ENCODE measurements around the gene ZNF592.
A peak's percentile ranks its signal among the peaks of the same experiment; 100 is the strongest.

ZNF592 gene

GRCh38 chr15:84811151-84811550, 62.8 kb downstream of the ZNF592 start:
- H3K36me3 ChIP-seq (ENCODE audit: control insufficient read depth in 2 of 2, insufficient read depth in 2 of 2, low read length in 2 of 2), result peaks cover 3 to 6% of the 10 kb centered on the region in 2 donors
- H3K9ac ChIP-seq (ENCODE audit: low read length in 2 of 2), result no peak overlapping the region
- no peaks in the 10 kb centered on the region for H3K27me3 ChIP-seq (ENCODE audit: control insufficient read depth in 1 of 2, insufficient read depth in 2 of 2, low read length in 2 of 2)
- H3K9me3 ChIP-seq (ENCODE audit: control insufficient read depth in 2 of 2, low read length in 2 of 2), result no peaks in the 10 kb centered on the region
- no peaks in the 10 kb centered on the region for H3K4me1 ChIP-seq (ENCODE audit: control insufficient read depth, insufficient read depth, low read length)
- H3K27ac ChIP-seq (ENCODE audit: low read length), result no peak overlapping the region
- H3K4me3 ChIP-seq (ENCODE audit: low read length in 2 of 2), result no peak overlapping the region

DNA sequence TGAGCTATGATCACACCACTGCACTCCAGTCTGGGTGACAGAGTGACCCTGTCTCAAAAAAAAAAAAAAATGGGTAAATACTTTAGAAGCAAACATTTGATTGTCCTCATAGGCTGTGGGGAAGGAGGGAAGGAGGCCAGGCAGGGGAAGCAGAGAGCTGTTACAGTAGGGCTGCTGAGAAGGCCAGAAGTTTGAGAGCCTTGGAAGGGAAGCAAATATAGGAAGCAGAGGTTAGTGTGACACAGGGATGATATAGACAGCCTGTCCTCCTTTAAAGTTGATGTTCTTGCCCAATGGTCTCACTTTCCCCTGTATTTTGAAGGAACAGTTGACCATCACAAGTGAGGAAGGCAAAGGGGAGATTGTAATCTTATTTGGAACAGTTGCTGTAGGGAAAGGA, 63.4 kb downstream of the ZNF592 start:
- no peaks in the 10 kb centered on the region for H3K9me3 ChIP-seq (ENCODE audit: control insufficient read depth in 2 of 2, low read length in 2 of 2)
- H3K27me3 ChIP-seq (ENCODE audit: control insufficient read depth in 1 of 2, insufficient read depth in 2 of 2, low read length in 2 of 2), result no peaks in the 10 kb centered on the region
- H3K9ac ChIP-seq (ENCODE audit: low read length in 2 of 2), result no peak overlapping the region
- peaks cover 3 to 4% of the 10 kb centered on the region in 2 donors for H3K36me3 ChIP-seq (ENCODE audit: control insufficient read depth in 2 of 2, insufficient read depth in 2 of 2, low read length in 2 of 2)
- H3K4me1 ChIP-seq (ENCODE audit: control insufficient read depth, insufficient read depth, low read length), result peaks cover 4% of the 10 kb centered on the region
- no peak overlapping the region for H3K27ac ChIP-seq (ENCODE audit: low read length)
- H3K4me3 ChIP-seq (ENCODE audit: low read length in 2 of 2), result no peak overlapping the region

GRCh38 chr15:84812842-84813241, 64.5 kb downstream of the ZNF592 start:
- Histone ChIP-seq H3K9ac (ENCODE audit: low read length in 2 of 2) (no peak overlapping the region), H3K9me3 (ENCODE audit: control insufficient read depth in 2 of 2, low read length in 2 of 2) (no peaks in the 10 kb centered on the region), H3K27me3 (ENCODE audit: control insufficient read depth in 1 of 2, insufficient read depth in 2 of 2, low read length in 2 of 2) (no peaks in the 10 kb centered on the region), H3K4me1 (ENCODE audit: control insufficient read depth, insufficient read depth, low read length) (peaks cover 10% of the 10 kb centered on the region), H3K36me3 (ENCODE audit: control insufficient read depth in 2 of 2, insufficient read depth in 2 of 2, low read length in 2 of 2) (peaks cover 3 to 4% of the 10 kb centered on the region in 2 donors), H3K27ac (ENCODE audit: low read length) (no peak overlapping the region), H3K4me3 (ENCODE audit: low read length in 2 of 2) (no peak overlapping the region)

DNA sequence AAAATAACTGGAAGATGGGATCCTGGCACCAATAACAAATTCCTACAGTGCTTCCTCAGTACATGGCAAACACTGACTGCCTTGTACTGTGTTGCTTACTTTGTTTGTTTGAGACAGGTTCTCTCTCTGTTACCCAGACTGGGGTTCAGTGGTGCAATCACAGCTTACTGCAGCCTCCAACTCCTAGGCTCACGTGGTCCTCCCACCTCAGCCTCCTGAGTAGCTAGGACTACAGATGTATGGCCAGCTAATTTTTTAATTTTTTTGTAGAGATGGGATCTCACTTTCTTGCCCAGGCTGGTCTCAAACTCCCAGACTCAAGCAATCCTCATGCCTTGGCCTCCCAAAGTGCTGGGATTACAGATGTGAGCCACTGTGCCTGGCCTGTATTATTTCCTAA, 65.0 kb downstream of the ZNF592 start:
- H3K4me1 ChIP-seq (ENCODE audit: control insufficient read depth, insufficient read depth, low read length), result peaks cover 16% of the 10 kb centered on the region
- H3K27me3 ChIP-seq (ENCODE audit: control insufficient read depth in 1 of 2, insufficient read depth in 2 of 2, low read length in 2 of 2), result no peaks in the 10 kb centered on the region
- H3K9ac ChIP-seq (ENCODE audit: low read length in 2 of 2), result no peak overlapping the region
- peaks cover 3 to 4% of the 10 kb centered on the region in 2 donors for H3K36me3 ChIP-seq (ENCODE audit: control insufficient read depth in 2 of 2, insufficient read depth in 2 of 2, low read length in 2 of 2)
- no peak overlapping the region for H3K27ac ChIP-seq (ENCODE audit: low read length)
- H3K4me3 ChIP-seq (ENCODE audit: low read length in 2 of 2), result no peak overlapping the region
- H3K9me3 ChIP-seq (ENCODE audit: control insufficient read depth in 2 of 2, low read length in 2 of 2), result no peaks in the 10 kb centered on the region

DNA sequence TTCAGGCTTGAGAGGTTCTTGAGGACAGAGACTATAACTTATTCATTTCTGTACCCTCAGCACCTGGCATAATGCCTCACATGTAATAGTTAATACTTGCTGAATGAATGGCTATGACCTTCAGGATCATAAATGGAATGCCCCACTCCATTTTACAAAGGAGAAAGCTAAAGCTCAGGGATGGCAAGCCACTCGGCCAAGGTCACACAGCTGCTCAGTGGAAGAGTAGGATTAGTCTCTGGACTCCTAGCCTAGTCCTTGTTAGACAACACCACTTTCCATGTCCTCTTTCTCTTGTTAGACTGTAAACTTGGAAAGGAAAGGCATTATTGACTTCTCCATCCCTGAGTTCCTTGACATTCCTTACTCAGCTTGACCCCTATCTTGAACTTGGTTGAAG, 65.5 kb downstream of the ZNF592 start:
- Histone ChIP-seq H3K27me3 (ENCODE audit: control insufficient read depth in 1 of 2, insufficient read depth in 2 of 2, low read length in 2 of 2) (no peaks in the 10 kb centered on the region), H3K36me3 (ENCODE audit: control insufficient read depth in 2 of 2, insufficient read depth in 2 of 2, low read length in 2 of 2) (peaks cover 0 to under 1% of the 10 kb centered on the region in 2 donors), H3K9ac (ENCODE audit: low read length in 2 of 2) (no peak overlapping the region), H3K9me3 (ENCODE audit: control insufficient read depth in 2 of 2, low read length in 2 of 2) (no peaks in the 10 kb centered on the region), H3K4me1 (ENCODE audit: control insufficient read depth, insufficient read depth, low read length) (peaks cover 21% of the 10 kb centered on the region), H3K4me3 (ENCODE audit: low read length in 2 of 2) (no peak overlapping the region), H3K27ac (ENCODE audit: low read length) (no peak overlapping the region)

GRCh38 chr15:84814916-84815315, 66.5 kb downstream of the ZNF592 start:
- H3K27me3 ChIP-seq (ENCODE audit: control insufficient read depth in 1 of 2, insufficient read depth in 2 of 2, low read length in 2 of 2), result no peaks in the 10 kb centered on the region
- H3K4me3 ChIP-seq (ENCODE audit: low read length in 2 of 2), result no peak overlapping the region
- no peak overlapping the region for H3K27ac ChIP-seq (ENCODE audit: low read length)
- H3K9ac ChIP-seq (ENCODE audit: low read length in 2 of 2), result no peak overlapping the region
- H3K9me3 ChIP-seq (ENCODE audit: control insufficient read depth in 2 of 2, low read length in 2 of 2), result no peaks in the 10 kb centered on the region
- no peaks in the 10 kb centered on the region for H3K36me3 ChIP-seq (ENCODE audit: control insufficient read depth in 2 of 2, insufficient read depth in 2 of 2, low read length in 2 of 2)
- peaks cover 31% of the 10 kb centered on the region for H3K4me1 ChIP-seq (ENCODE audit: control insufficient read depth, insufficient read depth, low read length)

DNA sequence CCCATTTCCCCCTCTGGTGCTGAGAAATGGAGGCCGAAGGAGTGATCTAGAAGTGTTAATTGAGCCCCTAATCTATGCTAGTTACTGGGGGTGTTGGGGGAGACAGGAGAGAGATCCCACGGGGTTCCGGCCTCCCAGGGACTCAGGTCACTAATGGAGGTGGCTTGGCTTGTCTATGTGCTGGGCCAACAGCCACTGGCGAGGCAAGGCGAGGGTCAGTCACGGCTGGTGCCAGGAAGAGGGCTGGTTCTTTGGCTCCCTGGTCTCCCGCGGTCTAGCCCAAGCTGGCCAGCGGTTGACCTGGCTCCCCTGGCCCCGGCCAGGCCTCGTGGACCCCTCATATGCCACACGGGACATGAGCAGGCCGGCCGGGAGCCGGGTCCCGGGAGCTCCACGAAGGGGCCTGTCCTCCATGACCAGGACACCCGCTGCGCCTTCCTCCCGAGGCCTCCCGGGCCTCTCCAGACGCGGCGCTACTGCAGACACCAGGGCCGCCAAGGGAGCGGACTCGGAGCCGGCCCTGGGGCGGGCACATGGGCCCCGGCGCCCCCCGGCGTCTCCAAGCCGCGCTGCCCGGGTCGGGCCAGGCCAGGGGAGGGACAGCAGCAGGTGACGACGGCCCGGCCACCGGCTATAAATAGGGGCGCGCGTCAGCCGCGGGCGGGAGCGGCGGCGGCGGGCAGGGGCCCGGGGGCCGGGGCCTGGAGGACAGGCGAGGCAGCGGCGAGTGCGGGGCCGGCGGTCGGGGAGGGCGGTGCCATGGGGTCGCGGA, 68.5 kb downstream of the ZNF592 start, which contains the start of gene ALPK3:
Gene ALPK3 (plus strand): TSS at position 663 of the 772 bp plus-strand sequence. CDS start 97 bp downstream, at position 760.
- Histone ChIP-seq H3K4me3 (ENCODE audit: low read length in 2 of 2) (peak within 1 kb of the TSS; percentile 51 to 76), H3K27ac (ENCODE audit: low read length) (peak within 1 kb of the TSS; percentile 92), H3K9me3 (ENCODE audit: control insufficient read depth in 2 of 2, low read length in 2 of 2) (no peaks in the 10 kb centered on the region), H3K27me3 (ENCODE audit: control insufficient read depth in 1 of 2, insufficient read depth in 2 of 2, low read length in 2 of 2) (no peaks in the 10 kb centered on the region), H3K36me3 (ENCODE audit: control insufficient read depth in 2 of 2, insufficient read depth in 2 of 2, low read length in 2 of 2) (peaks cover 0 to 2% of the 10 kb centered on the region in 2 donors), H3K4me1 (ENCODE audit: control insufficient read depth, insufficient read depth, low read length) (peaks cover 48% of the 10 kb centered on the region), H3K9ac (ENCODE audit: low read length in 2 of 2) (peak within 1 kb of the TSS; percentile 81 to 87)

DNA sequence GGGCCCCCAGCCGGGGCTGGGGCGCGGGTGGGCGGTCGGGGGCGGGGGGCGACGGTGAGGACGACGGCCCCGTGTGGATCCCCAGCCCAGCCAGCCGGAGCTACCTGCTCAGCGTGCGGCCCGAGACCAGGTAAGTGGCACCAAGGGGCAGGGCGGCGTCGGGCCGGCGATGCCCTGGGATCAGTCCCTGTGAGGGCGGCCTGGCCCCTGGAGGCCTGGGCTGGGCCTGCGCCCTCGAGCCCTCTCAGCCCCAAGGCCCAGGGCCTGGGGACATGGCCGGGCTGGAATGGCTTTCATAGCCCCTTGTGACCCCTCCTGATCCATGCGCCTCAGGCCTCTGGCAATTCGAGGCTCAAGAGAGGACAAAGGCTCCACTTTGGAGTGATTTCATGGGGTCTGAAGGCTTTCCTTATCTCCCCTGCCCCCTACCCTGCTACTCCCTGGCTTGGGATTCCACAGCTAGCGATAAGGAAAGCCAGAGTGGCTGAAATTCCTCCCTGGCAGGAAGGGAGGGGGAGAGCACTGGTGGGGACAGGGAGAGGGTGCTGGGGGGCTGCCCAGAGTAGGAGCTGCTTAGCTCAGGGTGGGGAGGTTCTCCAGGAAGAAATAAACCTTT, 69.2 kb downstream of the ZNF592 start:
- Histone ChIP-seq H3K4me1 (ENCODE audit: control insufficient read depth, insufficient read depth, low read length) (peaks cover 54% of the 10 kb centered on the region), H3K9me3 (ENCODE audit: control insufficient read depth in 2 of 2, low read length in 2 of 2) (no peaks in the 10 kb centered on the region), H3K36me3 (ENCODE audit: control insufficient read depth in 2 of 2, insufficient read depth in 2 of 2, low read length in 2 of 2) (peaks cover 0 to 4% of the 10 kb centered on the region in 2 donors), H3K4me3 (ENCODE audit: low read length in 2 of 2) (peak overlapping the region; percentile 50 to 76), H3K9ac (ENCODE audit: low read length in 2 of 2) (peak overlapping the region; percentile 81 to 87), H3K27me3 (ENCODE audit: control insufficient read depth in 1 of 2, insufficient read depth in 2 of 2, low read length in 2 of 2) (no peaks in the 10 kb centered on the region), H3K27ac (ENCODE audit: low read length) (peak overlapping the region; percentile 92)

DNA sequence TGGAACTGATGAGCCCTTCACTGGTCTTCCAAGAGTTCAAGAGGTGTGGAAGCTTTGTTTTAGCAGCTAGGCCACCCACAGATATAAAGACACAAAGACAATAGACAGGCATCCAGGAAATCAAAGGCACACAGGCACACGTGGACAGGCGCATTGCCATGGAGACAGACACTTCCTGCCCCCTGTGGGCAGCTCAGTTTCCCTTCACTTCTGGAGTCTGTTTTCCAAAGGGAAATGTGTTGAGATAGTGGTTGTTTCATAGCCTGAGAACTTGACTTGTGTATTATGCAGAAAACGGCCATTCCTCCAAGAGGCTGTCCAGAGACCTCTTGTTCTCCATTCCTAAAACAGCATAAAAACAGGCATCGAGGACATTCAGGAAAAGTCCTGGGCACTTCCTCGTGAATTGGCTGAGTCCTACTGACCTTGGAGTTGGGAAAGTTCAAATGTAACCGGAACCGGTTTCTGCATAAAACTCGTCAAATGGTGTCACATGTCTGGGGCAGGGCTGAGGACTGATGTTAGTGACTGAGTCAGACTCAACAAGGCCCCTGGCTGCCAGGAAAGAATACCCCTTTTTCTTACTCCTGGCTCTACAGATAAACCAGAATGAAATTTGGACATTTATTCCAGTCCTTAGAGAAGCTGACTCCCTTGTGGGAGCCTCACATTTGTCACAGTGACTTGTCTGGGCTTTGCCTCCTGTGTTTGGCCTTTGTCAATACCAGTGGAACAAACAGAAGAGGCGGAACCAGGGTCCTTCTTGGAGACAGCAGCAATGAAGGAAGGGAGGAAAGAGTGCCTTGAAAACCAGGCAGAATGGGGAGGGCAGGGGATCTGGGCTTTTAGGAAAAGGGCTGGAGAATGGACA, 70.1 kb downstream of the ZNF592 start:
- H3K9me3 ChIP-seq (ENCODE audit: control insufficient read depth in 2 of 2, low read length in 2 of 2), result no peaks in the 10 kb centered on the region
- peak overlapping the region; percentile 81 to 87 for H3K9ac ChIP-seq (ENCODE audit: low read length in 2 of 2)
- peak overlapping the region; percentile 92 for H3K27ac ChIP-seq (ENCODE audit: low read length)
- H3K4me1 ChIP-seq (ENCODE audit: control insufficient read depth, insufficient read depth, low read length), result peaks cover 64% of the 10 kb centered on the region
- H3K36me3 ChIP-seq (ENCODE audit: control insufficient read depth in 2 of 2, insufficient read depth in 2 of 2, low read length in 2 of 2), result peaks cover 0 to 7% of the 10 kb centered on the region in 2 donors
- no peaks in the 10 kb centered on the region for H3K27me3 ChIP-seq (ENCODE audit: control insufficient read depth in 1 of 2, insufficient read depth in 2 of 2, low read length in 2 of 2)
- peak overlapping the region; percentile 50 to 76 for H3K4me3 ChIP-seq (ENCODE audit: low read length in 2 of 2)

DNA sequence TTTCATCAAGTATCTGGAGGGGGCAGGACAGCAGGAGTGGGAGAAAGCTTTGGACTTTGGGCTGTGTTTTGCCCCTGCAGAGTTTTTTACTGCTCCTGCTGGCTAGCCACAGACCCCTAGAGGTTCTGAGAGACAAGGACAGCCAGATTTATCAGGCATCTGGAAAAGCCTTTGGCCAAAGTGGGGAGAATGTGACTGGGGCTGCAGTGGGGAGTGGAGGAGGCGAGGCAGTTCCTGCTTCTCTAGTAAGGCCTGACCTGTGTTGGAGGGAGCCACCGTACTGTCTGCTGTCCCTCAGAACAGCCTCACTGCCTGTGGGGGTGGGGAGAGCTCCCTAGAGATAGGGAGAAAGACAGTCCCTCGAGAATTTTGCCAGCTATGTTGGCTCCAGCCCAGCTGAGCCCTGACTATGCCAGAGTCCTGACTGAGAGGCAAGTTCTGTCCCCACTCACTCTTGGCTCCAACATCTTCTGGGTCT, 70.9 kb downstream of the ZNF592 start:
- Histone ChIP-seq H3K27ac (ENCODE audit: low read length) (peak overlapping the region; percentile 92), H3K9ac (ENCODE audit: low read length in 2 of 2) (peak overlapping the region; percentile 9 to 13), H3K9me3 (ENCODE audit: control insufficient read depth in 2 of 2, low read length in 2 of 2) (no peaks in the 10 kb centered on the region), H3K4me3 (ENCODE audit: low read length in 2 of 2) (peak overlapping the region; percentile 32 to 76), H3K27me3 (ENCODE audit: control insufficient read depth in 1 of 2, insufficient read depth in 2 of 2, low read length in 2 of 2) (no peaks in the 10 kb centered on the region), H3K4me1 (ENCODE audit: control insufficient read depth, insufficient read depth, low read length) (peaks cover 72% of the 10 kb centered on the region), H3K36me3 (ENCODE audit: control insufficient read depth in 2 of 2, insufficient read depth in 2 of 2, low read length in 2 of 2) (peaks cover 0 to 7% of the 10 kb centered on the region in 2 donors)
